Stimulated activated naive CD8-positive, alpha-beta T cell treated with anti-CD3 and anti-CD28 coated beads, Interleukin-15, Interleukin-2, amounts not matched to agents 100 U/mL and 50 U/mL, for 24 hours (primary cell): Measurements from ENCODE around the gene RXFP1.
"Not testable (repeated sequence)": the region's sequence is repeated elsewhere in the genome, so short reads cannot be mapped to it uniquely, and the experiment has no call there.

ENCODE experiments used
- ATAC-seq: fragments of 150-1000 bp; cut with Tn5 transposase; one replicate; pipeline ENCODE4 v1.10.0; 2021
- DNase-seq: peaks from one replicate; pipeline ENCODE4 v3.0.0; 2021

Gene RXFP1

GRCh38 chr4:158617956-158618355 is 96.3 kb downstream of the RXFP1 start:
- ATAC-seq = no peak
- DNase-seq = no peak

GRCh38 chr4:158621729-158622128 is 100.0 kb downstream of the RXFP1 start:
- no peak for DNase-seq
- no peak for ATAC-seq

GRCh38 chr4:158622251-158622650 is 100.6 kb downstream of the RXFP1 start:
- ATAC-seq (no peak), DNase-seq (no peak)

- no peak for ATAC-seq
- DNase-seq = no peak
Observed at GRCh38 chr4:158624889-158625478, 103.3 kb downstream of the RXFP1 start.

- DNase-seq (no peak), ATAC-seq (no peak)
Observed at GRCh38 chr4:158625544-158625943, 103.9 kb downstream of the RXFP1 start.

- ATAC-seq (no peak), DNase-seq (no peak)
Observed at GRCh38 chr4:158630893-158631292, 109.2 kb downstream of the RXFP1 start.

GRCh38 chr4:158636619-158637018 is 114.9 kb downstream of the RXFP1 start:
- ATAC-seq (no peak), DNase-seq (no peak)

GRCh38 chr4:158644356-158644755 is 122.7 kb downstream of the RXFP1 start:
- DNase-seq = no peak
- no peak for ATAC-seq

GRCh38 chr4:158644760-158645159 is 123.1 kb downstream of the RXFP1 start:
- no peak for ATAC-seq
- no peak for DNase-seq

- no peak for DNase-seq
- ATAC-seq = no peak
Observed at GRCh38 chr4:158649111-158649680, 127.5 kb downstream of the RXFP1 start.

- no peak for DNase-seq
- ATAC-seq = no peak
Observed at GRCh38 chr4:158652920-158653319, 131.2 kb downstream of the RXFP1 start.

- ATAC-seq = no peak
- no peak for DNase-seq
Observed at GRCh38 chr4:158656439-158656838, 134.8 kb downstream of the RXFP1 start.

GRCh38 chr4:158657291-158657690 is 135.6 kb downstream of the RXFP1 start:
- DNase-seq (no peak), ATAC-seq (no peak)

GRCh38 chr4:158663255-158663654 is 141.6 kb downstream of the RXFP1 start:
- ATAC-seq, DNase-seq: not testable (repeated sequence)

- not testable (repeated sequence) for DNase-seq, ATAC-seq
Observed at GRCh38 chr4:158663707-158664625, 142.3 kb downstream of the RXFP1 start.

- ATAC-seq = no peak
- DNase-seq = no peak
Observed at GRCh38 chr4:158664806-158665205, 143.1 kb downstream of the RXFP1 start.

GRCh38 chr4:158666892-158667291 is 145.2 kb downstream of the RXFP1 start:
- no peak for DNase-seq
- no peak for ATAC-seq

GRCh38 chr4:158667651-158668198 is 146.0 kb downstream of the RXFP1 start:
- ATAC-seq = no peak

GRCh38 chr4:158669310-158669709 is 147.6 kb downstream of the RXFP1 start:
- no peak for DNase-seq
- no peak for ATAC-seq

More at GRCh38 chr4:158667651-158668198, 146.0 kb downstream of the RXFP1 start:
- peak; percentile 32 for DNase-seq

GRCh38 chr4:158670975-158671664 is 149.4 kb downstream of the RXFP1 start:
- ATAC-seq (peak; percentile 33), DNase-seq (peak; percentile 70)

GRCh38 chr4:158671665-158671914 is 149.9 kb downstream of the RXFP1 start, which contains the start of gene C4orf46:
C4orf46 (minus strand) TSS chr4:158671887; CDS start chr4:158671801, 86 bp downstream.
- no peak for DNase-seq
- no peak for ATAC-seq
